CD4-positive, alpha-beta T cell (primary cell): Measurements from ENCODE around the gene DIAPH2. TPM values are rescaled to one million over a fixed set of nuclear protein-coding genes. Genes with fewer than 3 reads are reported as not detected.

Experiments
- ATAC-seq: fragments of 200-7000 bp; cut with Tn5 transposase; one replicate; pipeline ENCODE4 v1.10.0; 2022; ENCODE audit warnings: mild to moderate bottlenecking; ENCODE audit not compliant: poor library complexity
- CTCF ChIA-PET: fragments of 350-600 bp; sonication (Branson Sonifier 250); formaldehyde crosslinking; loops from one replicate; lab custom pipeline; 2021; ENCODE audit warnings: antibody characterized with exemption, inconsistent platforms; lab: Charles Lee
- POLR2A ChIA-PET: fragments of 350-600 bp; sonication (Branson Sonifier 250); formaldehyde crosslinking; loops from one replicate; lab custom pipeline; 2021; ENCODE audit warnings: antibody characterized with exemption, inconsistent platforms; lab: Charles Lee
- DNase-seq, 14 experiments: peaks; one replicate each; pipeline ENCODE4 v3.0.0-alpha.2; 2013 to 2020; ENCODE audit warnings: mixed read lengths in 2 of 14
- H3K27ac ChIP-seq, 2 donors: one replicate each; pipeline versions ENCODE4 v1.5.1 to v1.7.0; 2013; ENCODE audit warnings: low read length in 2 of 2, low read depth in 1 of 2, mild to moderate bottlenecking in 1 of 2
- H3K27me3 ChIP-seq, 2 experiments: 1 replicate in 1 of 2; 2 replicates in 1 of 2; pipeline versions ENCODE4 v1.6.1 to v1.7.0; 2013; ENCODE audit warnings: low read length in 2 of 2, control low read depth in 1 of 2, mild to moderate bottlenecking in 1 of 2, moderate library complexity in 1 of 2; ENCODE audit not compliant: insufficient read depth in 2 of 2, control insufficient read depth in 1 of 2
- H3K36me3 ChIP-seq: one replicate; pipeline ENCODE4 v1.6.1; 2013; ENCODE audit warnings: low read length, control low read depth; ENCODE audit not compliant: insufficient read depth
- H3K4me1 ChIP-seq: one replicate; pipeline ENCODE4 v1.6.1; 2013; ENCODE audit warnings: low read length, control low read depth; ENCODE audit not compliant: insufficient read depth
- H3K4me3 ChIP-seq: one replicate; pipeline ENCODE4 v1.5.1; 2013; ENCODE audit warnings: mild to moderate bottlenecking, low read length, moderate library complexity
- H3K9me3 ChIP-seq, 2 experiments: 1 replicate in 1 of 2; 2 replicates in 1 of 2; pipeline versions ENCODE4 v1.6.1 to v1.7.0; 2013; ENCODE audit warnings: low read length in 2 of 2, mild to moderate bottlenecking in 2 of 2, control low read depth in 1 of 2, moderate library complexity in 1 of 2; ENCODE audit not compliant: control insufficient read depth in 1 of 2, insufficient read depth in 1 of 2
- H3K27ac Mint-ChIP-seq: one replicate; pipeline ENCODE4 v1.8.0; 2020; ENCODE audit warnings: mixed read lengths
- H3K27me3 Mint-ChIP-seq: one replicate; pipeline ENCODE4 v1.8.0; 2021; ENCODE audit warnings: mixed read lengths
- H3K36me3 Mint-ChIP-seq: one replicate; pipeline ENCODE4 v1.8.0; 2021; ENCODE audit warnings: low read depth, mixed read lengths
- H3K4me1 Mint-ChIP-seq: one replicate; pipeline ENCODE4 v1.8.0; 2021; ENCODE audit warnings: low read depth, mixed read lengths
- H3K4me3 Mint-ChIP-seq: one replicate; pipeline ENCODE4 v1.8.0; 2020; ENCODE audit warnings: mild to moderate bottlenecking, mixed read lengths
- H3K9me3 Mint-ChIP-seq: one replicate; pipeline ENCODE4 v1.8.0; 2020; ENCODE audit warnings: mixed read lengths
- CTCF ChIP-seq: fragments of 200-600 bp; IDR thresholded peaks from one replicate; pipeline ENCODE4 v1.8.0; 2022; ENCODE audit warnings: antibody characterized with exemption, mild to moderate bottlenecking
- intact Hi-C, 2 experiments: fragments of 100-400 bp; cut with DNase I in 1 of 2; cut with micrococcal nuclease in 1 of 2; formaldehyde crosslinking; loops; one replicate each; pipeline versions ENCODE4 v1.15.1 to v1.9.0; 2023 to 2025; cut with DNase I, micrococcal nuclease
- total RNA-seq, 174 experiments: library from RNA in 2 of 174; stranded (reverse) in 2 of 174; gene quantifications; one replicate each; pipeline ENCODE4 v1.2.3 and lab custom pipeline; 2021 to 2026

DIAPH2 gene
- total RNA-seq, 2 experiments from 2014 or later = 11.4 to 11.7 TPM

- Histone ChIP-seq H3K27ac (no peak overlapping the region), H3K27me3 (no peaks in the 10 kb centered on the region), H3K4me1 (no peaks in the 10 kb centered on the region), H3K9me3 (no peaks in the 10 kb centered on the region), H3K4me3 (no peak overlapping the region), H3K36me3 (no peaks in the 10 kb centered on the region)
- Mint-ChIP-seq H3K27me3 (no peaks in the 10 kb centered on the region), H3K9me3 (no peaks in the 10 kb centered on the region), H3K4me1 (no peaks in the 10 kb centered on the region), H3K27ac (no peak overlapping the region), H3K4me3 (no peak overlapping the region), H3K36me3 (no peaks in the 10 kb centered on the region)
- ChIA-PET POLR2A (no interaction called here), CTCF (no interaction called here)
- intact Hi-C loops = no loop called here
- ATAC-seq (no peak), DNase-seq (no peak)
- TF ChIP-seq CTCF = no peak
Measured at GRCh38 chrX:97215186-97215585, 530.5 kb downstream of the DIAPH2 start.

GRCh38 chrX:97224148-97224547 lies 539.5 kb downstream of the DIAPH2 start:
- Histone ChIP-seq H3K36me3 (no peaks in the 10 kb centered on the region), H3K27ac (no peak overlapping the region), H3K27me3 (no peaks in the 10 kb centered on the region), H3K9me3 (no peaks in the 10 kb centered on the region), H3K4me1 (no peaks in the 10 kb centered on the region), H3K4me3 (no peak overlapping the region)
- no peaks in the 10 kb centered on the region for H3K9me3 Mint-ChIP-seq
- intact Hi-C loops = no loop called here
- TF ChIP-seq CTCF = no peak
- H3K27ac Mint-ChIP-seq = no peak overlapping the region
- ChIA-PET POLR2A (no interaction called here), CTCF (no interaction called here)
- H3K4me3 Mint-ChIP-seq = no peak overlapping the region
- H3K36me3 Mint-ChIP-seq = no peaks in the 10 kb centered on the region
- no peak for ATAC-seq
- no peak for DNase-seq
- no peaks in the 10 kb centered on the region for H3K4me1 Mint-ChIP-seq
- no peaks in the 10 kb centered on the region for H3K27me3 Mint-ChIP-seq

- Mint-ChIP-seq H3K4me3 (no peak overlapping the region), H3K4me1 (no peaks in the 10 kb centered on the region), H3K27me3 (no peaks in the 10 kb centered on the region), H3K36me3 (no peaks in the 10 kb centered on the region), H3K27ac (no peak overlapping the region), H3K9me3 (no peaks in the 10 kb centered on the region)
- H3K27ac ChIP-seq = no peak overlapping the region
- DNase-seq = no peak
- H3K4me3 ChIP-seq = no peak overlapping the region
- H3K27me3 ChIP-seq = no peaks in the 10 kb centered on the region
- intact Hi-C loops = no loop called here
- ChIA-PET CTCF (no interaction called here), POLR2A (no interaction called here)
- no peaks in the 10 kb centered on the region for H3K9me3 ChIP-seq
- no peak for ATAC-seq
- no peaks in the 10 kb centered on the region for H3K4me1 ChIP-seq
- H3K36me3 ChIP-seq = no peaks in the 10 kb centered on the region
- TF ChIP-seq CTCF = no peak
Measured at GRCh38 chrX:97229318-97229717, 544.7 kb downstream of the DIAPH2 start.
